Parathyroid adenoma (tissue), 2 donors: ENCODE results near the gene AGBL4.

Experiments
- H2AFZ ChIP-seq: fragments of 300-600 bp; sonication (generic); one replicate; pipeline ENCODE4 v1.7.0; 2017; ENCODE audit warnings: antibody characterized with exemption, mild to moderate bottlenecking
- H3K27ac ChIP-seq: fragments of 300-600 bp; sonication (generic); one replicate; pipeline ENCODE4 v1.7.0; 2017
- H3K27me3 ChIP-seq: fragments of 300-600 bp; sonication (generic); one replicate; pipeline ENCODE4 v1.7.0; 2017; ENCODE audit warnings: low read length; ENCODE audit not compliant: control insufficient read depth, insufficient read depth
- H3K36me3 ChIP-seq: fragments of 300-600 bp; sonication (generic); one replicate; pipeline ENCODE4 v1.7.0; 2017; ENCODE audit warnings: low read length; ENCODE audit not compliant: control insufficient read depth, insufficient read depth
- H3K4me1 ChIP-seq: fragments of 300-600 bp; sonication (generic); one replicate; pipeline ENCODE4 v1.7.0; 2017; ENCODE audit warnings: control low read depth
- H3K4me2 ChIP-seq: fragments of 300-600 bp; sonication (generic); one replicate; pipeline ENCODE4 v1.7.0; 2017; ENCODE audit warnings: low read length
- H3K4me3 ChIP-seq: fragments of 300-600 bp; sonication (generic); one replicate; pipeline ENCODE4 v1.7.0; 2017; ENCODE audit warnings: low read depth, low read length
- H3K79me2 ChIP-seq: fragments of 300-600 bp; sonication (generic); one replicate; pipeline ENCODE4 v1.7.0; 2017; ENCODE audit warnings: control low read depth
- H3K9ac ChIP-seq: fragments of 300-600 bp; sonication (generic); one replicate; pipeline ENCODE4 v1.7.0; 2017; ENCODE audit warnings: mild to moderate bottlenecking
- H3K9me3 ChIP-seq: fragments of 300-600 bp; sonication (generic); one replicate; pipeline ENCODE4 v1.7.0; 2017; ENCODE audit warnings: low read length; ENCODE audit not compliant: control insufficient read depth
- TF ChIP-seq, protein P1 (sequence below): fragments of 300-600 bp; sonication (generic); IDR thresholded peaks from one replicate; pipeline ENCODE4 v1.7.0; 2017; ENCODE audit warnings: antibody characterized with exemption, mild to moderate bottlenecking
- donor health status: primary hyperparathyroidism.

AGBL4 gene

DNA sequence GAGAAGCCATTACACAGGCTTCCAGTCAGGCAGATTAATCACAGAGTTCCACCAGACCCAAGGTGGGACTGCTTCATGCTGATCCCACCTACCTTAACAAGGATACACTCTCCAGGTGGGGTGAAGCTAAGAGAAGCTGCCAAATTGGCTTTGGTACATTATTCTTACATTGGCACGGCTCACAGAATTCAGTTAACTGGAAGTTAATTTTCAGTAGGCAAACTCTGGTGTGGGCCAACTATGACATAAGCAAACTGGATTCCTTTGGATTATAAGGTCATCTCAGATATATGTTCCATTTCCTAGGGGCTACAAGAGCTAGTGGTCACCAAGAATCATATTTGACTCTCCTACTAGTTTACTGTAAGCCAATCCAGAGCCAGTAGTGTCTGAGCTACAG is 798.3 kb downstream of the AGBL4 start:
- Histone ChIP-seq H2AFZ (no peak overlapping the region), H3K27me3 (no peaks in the 10 kb centered on the region), H3K36me3 (no peaks in the 10 kb centered on the region), H3K9ac (no peak overlapping the region), H3K4me1 (no peaks in the 10 kb centered on the region), H3K4me2 (no peak overlapping the region), H3K79me2 (no peaks in the 10 kb centered on the region), H3K4me3 (no peak overlapping the region), H3K27ac (no peak overlapping the region), H3K9me3 (no peaks in the 10 kb centered on the region)
- TF ChIP-seq, protein P1, sequence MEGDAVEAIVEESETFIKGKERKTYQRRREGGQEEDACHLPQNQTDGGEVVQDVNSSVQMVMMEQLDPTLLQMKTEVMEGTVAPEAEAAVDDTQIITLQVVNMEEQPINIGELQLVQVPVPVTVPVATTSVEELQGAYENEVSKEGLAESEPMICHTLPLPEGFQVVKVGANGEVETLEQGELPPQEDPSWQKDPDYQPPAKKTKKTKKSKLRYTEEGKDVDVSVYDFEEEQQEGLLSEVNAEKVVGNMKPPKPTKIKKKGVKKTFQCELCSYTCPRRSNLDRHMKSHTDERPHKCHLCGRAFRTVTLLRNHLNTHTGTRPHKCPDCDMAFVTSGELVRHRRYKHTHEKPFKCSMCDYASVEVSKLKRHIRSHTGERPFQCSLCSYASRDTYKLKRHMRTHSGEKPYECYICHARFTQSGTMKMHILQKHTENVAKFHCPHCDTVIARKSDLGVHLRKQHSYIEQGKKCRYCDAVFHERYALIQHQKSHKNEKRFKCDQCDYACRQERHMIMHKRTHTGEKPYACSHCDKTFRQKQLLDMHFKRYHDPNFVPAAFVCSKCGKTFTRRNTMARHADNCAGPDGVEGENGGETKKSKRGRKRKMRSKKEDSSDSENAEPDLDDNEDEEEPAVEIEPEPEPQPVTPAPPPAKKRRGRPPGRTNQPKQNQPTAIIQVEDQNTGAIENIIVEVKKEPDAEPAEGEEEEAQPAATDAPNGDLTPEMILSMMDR, result no peak

DNA sequence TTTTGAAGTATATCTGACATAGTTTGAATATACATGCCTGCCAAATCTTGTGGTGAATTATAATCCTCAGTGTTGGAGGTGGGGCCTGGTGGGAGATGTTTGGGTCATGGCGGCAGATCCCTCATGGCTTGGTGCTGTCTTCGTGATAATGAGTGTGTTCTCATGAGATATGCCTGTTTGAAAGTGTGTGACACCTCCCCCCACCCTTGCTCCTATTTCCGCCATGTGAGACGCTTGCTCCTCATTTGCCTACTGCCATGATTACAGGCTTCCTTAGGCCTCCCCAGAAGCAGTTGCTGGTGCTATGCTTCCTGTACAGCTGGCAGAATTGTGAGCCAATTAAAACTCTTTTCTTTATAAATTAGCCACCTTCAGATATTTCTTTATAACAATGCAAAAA is 810.5 kb downstream of the AGBL4 start:
- no peaks in the 10 kb centered on the region for H3K27me3 ChIP-seq
- H3K27ac ChIP-seq, result no peak overlapping the region
- no peaks in the 10 kb centered on the region for H3K79me2 ChIP-seq
- TF ChIP-seq, protein P1, result no peak
- no peak overlapping the region for H3K4me3 ChIP-seq
- H3K36me3 ChIP-seq, result no peaks in the 10 kb centered on the region
- no peak overlapping the region for H3K4me2 ChIP-seq
- H2AFZ ChIP-seq, result no peak overlapping the region
- no peaks in the 10 kb centered on the region for H3K4me1 ChIP-seq
- no peak overlapping the region for H3K9ac ChIP-seq
- no peaks in the 10 kb centered on the region for H3K9me3 ChIP-seq

DNA sequence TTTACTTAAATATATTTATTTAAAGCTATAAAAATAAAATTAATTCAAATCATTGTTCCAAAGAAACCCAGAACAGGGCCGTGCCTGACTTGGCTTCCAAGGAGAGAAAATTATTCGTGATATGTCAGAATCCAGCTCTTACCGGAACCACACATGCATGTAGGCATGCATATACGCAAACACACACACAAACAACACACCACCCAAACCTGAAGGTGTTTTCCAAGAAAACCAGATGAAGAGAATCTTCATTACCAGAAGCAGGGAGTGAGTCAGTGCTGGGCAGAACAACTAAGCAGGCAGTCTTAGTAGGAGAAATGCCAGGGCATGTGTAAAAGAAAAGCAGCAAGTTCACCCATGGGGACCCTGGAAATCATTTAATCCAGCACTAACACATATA is 815.0 kb downstream of the AGBL4 start:
- Histone ChIP-seq H3K4me3 (no peak overlapping the region), H3K79me2 (no peaks in the 10 kb centered on the region), H3K36me3 (no peaks in the 10 kb centered on the region), H3K4me2 (no peak overlapping the region), H3K9ac (no peak overlapping the region), H3K27me3 (no peaks in the 10 kb centered on the region), H3K27ac (no peak overlapping the region), H2AFZ (no peak overlapping the region), H3K9me3 (no peaks in the 10 kb centered on the region), H3K4me1 (no peaks in the 10 kb centered on the region)
- TF ChIP-seq, protein P1, result no peak

DNA sequence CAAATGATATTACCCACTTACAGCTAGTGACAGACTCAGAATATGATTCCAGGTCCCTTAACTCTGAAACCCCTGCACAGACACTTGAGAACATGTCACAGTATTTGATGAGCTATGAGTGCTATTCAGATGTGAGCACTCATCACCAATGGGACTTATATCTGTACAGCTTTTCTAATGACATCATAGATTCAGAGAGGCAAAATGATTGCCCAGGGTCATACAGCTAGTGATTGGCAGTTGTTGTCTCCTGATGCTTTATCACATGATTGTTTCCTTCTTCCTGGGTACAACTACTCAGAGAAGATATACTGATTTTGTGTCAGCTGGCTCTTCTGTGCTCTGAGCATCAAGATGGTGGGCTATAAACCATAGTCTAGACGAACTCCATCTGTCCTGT is 819.0 kb downstream of the AGBL4 start:
- Histone ChIP-seq H3K27me3 (no peaks in the 10 kb centered on the region), H3K36me3 (no peaks in the 10 kb centered on the region), H3K9me3 (no peaks in the 10 kb centered on the region), H3K9ac (no peak overlapping the region), H3K79me2 (no peaks in the 10 kb centered on the region), H3K4me3 (no peak overlapping the region), H3K27ac (no peak overlapping the region), H2AFZ (no peak overlapping the region), H3K4me1 (no peaks in the 10 kb centered on the region), H3K4me2 (no peak overlapping the region)
- TF ChIP-seq, protein P1, result no peak

DNA sequence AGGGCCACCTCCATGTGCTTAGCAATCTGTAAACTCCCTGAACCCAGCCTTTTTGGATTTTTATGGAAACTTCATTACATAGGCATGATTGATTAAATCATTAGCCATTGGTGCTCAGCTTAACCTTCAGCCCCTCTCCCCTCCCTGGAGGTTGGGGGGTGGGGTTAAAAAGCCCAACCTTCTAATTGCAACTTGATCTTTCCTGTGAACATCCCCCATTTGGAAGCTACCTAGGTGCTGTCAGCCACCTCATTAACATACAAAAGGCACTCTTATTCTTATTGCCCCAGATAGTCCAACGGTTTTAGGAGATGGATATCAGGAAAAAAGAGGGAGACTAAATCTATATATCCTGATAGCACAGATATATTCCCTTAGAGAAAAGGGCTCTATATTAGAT is 823.0 kb downstream of the AGBL4 start:
- Histone ChIP-seq H3K4me1 (no peaks in the 10 kb centered on the region), H3K9ac (no peak overlapping the region)

More for the DNA sequence above, 823.0 kb downstream of the AGBL4 start:
- H3K9me3 ChIP-seq, result no peaks in the 10 kb centered on the region
- H3K4me2 ChIP-seq, result no peak overlapping the region
- H3K27ac ChIP-seq, result no peak overlapping the region
- no peaks in the 10 kb centered on the region for H3K27me3 ChIP-seq
- H3K79me2 ChIP-seq, result no peaks in the 10 kb centered on the region
- H3K4me3 ChIP-seq, result no peak overlapping the region
- TF ChIP-seq, protein P1, result no peak
- H2AFZ ChIP-seq, result no peak overlapping the region
- no peaks in the 10 kb centered on the region for H3K36me3 ChIP-seq
